Right lobe of liver (tissue), 6 donors: ENCODE data around the gene NCKAP1. TPM values are rescaled to one million over a fixed set of nuclear protein-coding genes. Genes with fewer than 3 reads are reported as not detected.

Source experiments
- ATAC-seq, 4 donors: fragments of 200-7000 bp; cut with Tn5 transposase; one replicate each; pipeline ENCODE4 v1.9.1; 2020; ENCODE audit warnings: mild to moderate bottlenecking in 4 of 4, moderate library complexity in 4 of 4
- DNase-seq, 3 donors: peaks; one replicate each; pipeline ENCODE4 v3.0.0-alpha.2; 2020
- H3K27ac ChIP-seq, 3 donors: fragments of 200-600 bp; one replicate each; pipeline ENCODE4 v1.8.0; 2022
- H3K27me3 ChIP-seq, 2 donors: fragments of 200-600 bp; one replicate each; pipeline ENCODE4 v1.8.0; 2022
- H3K36me3 ChIP-seq, 4 donors: fragments of 200-600 bp; sonication (generic) in 1 of 4; one replicate each; pipeline versions ENCODE4 v1.5.1 to v1.8.0; 2017 to 2022; ENCODE audit warnings: control low read depth in 1 of 4
- H3K4me1 ChIP-seq, 4 donors: fragments of 200-600 bp; sonication (generic) in 1 of 4; one replicate each; pipeline versions ENCODE4 v1.5.1 to v1.8.0; 2017 to 2022; ENCODE audit warnings: control low read depth in 1 of 4
- H3K4me3 ChIP-seq, 3 donors: fragments of 200-600 bp; one replicate each; pipeline ENCODE4 v1.8.0; 2022
- H3K9me3 ChIP-seq, 4 donors: fragments of 200-600 bp; sonication (generic) in 1 of 4; one replicate each; pipeline versions ENCODE4 v1.5.1 to v1.8.0; 2017 to 2022; ENCODE audit warnings: control low read depth in 1 of 4
- CTCF ChIP-seq, 4 donors: fragments of 200-600 bp in 3 of 4; fragments of 450-650 bp in 1 of 4; IDR thresholded peaks; one replicate each; pipeline versions ENCODE4 v1.5.1 to v1.8.0; 2016 to 2022; ENCODE audit warnings: antibody characterized with exemption in 4 of 4, mild to moderate bottlenecking in 2 of 4
- POLR2A ChIP-seq: fragments of 450-650 bp; IDR thresholded peaks from one replicate; pipeline ENCODE4 v1.6.1; 2017; ENCODE audit warnings: antibody characterized with exemption, mild to moderate bottlenecking
- WGBS: methylation state at CpG from one replicate; pipeline ENCODE4 v1.1.6; 2018; ENCODE audit warnings: low coverage, low lambda C conversion rate; ENCODE audit not compliant: insufficient coverage; ENCODE audit errors: missing lambda C conversion rate; 5-methylcytosine and 5-hydroxymethylcytosine counted together
- intact Hi-C, 2 donors: fragments of 100-400 bp; cut with DNase I; formaldehyde crosslinking; loops; one replicate each; pipeline versions ENCODE4 v1.11.2 to v1.14.1; 2022
- total RNA-seq, 6 experiments: library from RNA; depleted of rRNA in 2 of 6; stranded (reverse); fragments of >200 nt in 2 of 6; fragmentation: NEBNext Ultra II Directional in 3 of 6; extraction: Animal tissue kit (Norgen Biotek cat#: 25700) in 3 of 6; gene quantifications; one replicate each; pipeline versions ENCODE4 v1.1.0 to v1.2.4, GENCODE V29; 2016 to 2023
- donor health status: DM: no; HTN: yes; CAD: no.
- donor health status: DM: no; HTN: no; CAD: no.
- donor health status: DM: no; HTN: no; CAD: no.
- donor health status: DM: no; HTN: yes; CAD: no.
- donor health status: DM: no; HTN: yes; CAD: no.

NCKAP1 gene
- total RNA-seq, 6 experiments from 2014 or later = 31.9 to 50.3 (median 43.3) TPM

- Histone ChIP-seq H3K36me3 (peaks cover 0 to 15% (median 0%) of the 10 kb centered on the region in 4 donors), H3K27me3 (no peaks in the 10 kb centered on the region), H3K4me1 (peaks cover 0 to 3% (median 0%) of the 10 kb centered on the region in 4 donors), H3K27ac (no peak overlapping the region), H3K4me3 (no peak overlapping the region), H3K9me3 (no peaks in the 10 kb centered on the region)
- no peak for TF ChIP-seq POLR2A
- TF ChIP-seq CTCF (IDR thresholded peaks at IDR 0.05) = no peak
- no peak for ATAC-seq
- intact Hi-C loops = no loop called here
- 75% methylated on average over 3 of the region's 3 CpGs for WGBS
- DNase-seq = no peak
Observed at GRCh38 chr2:182950546-182950945, 87.7 kb downstream of the NCKAP1 start.

DNA sequence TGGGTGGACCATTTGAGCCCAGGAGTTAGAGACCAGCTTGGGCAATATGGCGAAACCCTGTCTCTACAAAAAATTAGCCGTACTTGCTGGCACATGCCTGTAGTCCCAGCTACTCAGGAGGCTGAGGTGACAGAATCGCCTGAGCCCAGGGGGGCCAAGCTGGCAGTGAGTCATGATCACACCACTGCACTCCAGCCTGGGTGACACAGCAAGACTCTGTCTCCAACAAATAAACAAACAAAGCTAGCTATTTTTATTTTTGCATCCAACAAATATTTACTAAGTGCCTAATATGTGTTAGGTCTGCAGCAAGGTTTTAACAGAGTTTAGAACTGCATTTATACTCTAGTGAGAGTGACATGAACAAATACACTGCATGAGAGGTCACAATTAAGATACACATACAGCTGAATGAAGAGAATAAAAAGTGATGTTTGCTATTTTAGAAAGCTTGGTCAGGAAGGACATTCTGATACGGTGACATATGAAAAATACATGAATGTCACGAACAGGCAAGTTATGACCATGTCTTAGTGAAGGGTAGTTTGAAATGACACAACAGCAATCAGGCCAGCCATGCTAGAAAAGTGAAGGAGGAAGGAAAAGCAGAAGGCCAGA lies 88.6 kb downstream of the NCKAP1 start:
- H3K27ac ChIP-seq = no peak overlapping the region
- H3K4me1 ChIP-seq = peaks cover 0 to 3% (median 0%) of the 10 kb centered on the region in 4 donors
- WGBS = 66% methylated on average over 3 of the region's 5 CpGs
- H3K9me3 ChIP-seq = no peaks in the 10 kb centered on the region
- ATAC-seq (peak in 2 of 4 donors; percentile 24 to 51), DNase-seq (no peak)
- peaks cover 0 to 15% (median 0%) of the 10 kb centered on the region in 4 donors for H3K36me3 ChIP-seq
- no peaks in the 10 kb centered on the region for H3K27me3 ChIP-seq
- TF ChIP-seq CTCF (IDR thresholded peaks at IDR 0.05) (no peak), POLR2A (no peak)
- intact Hi-C loops = no loop called here
- H3K4me3 ChIP-seq = no peak overlapping the region

DNA sequence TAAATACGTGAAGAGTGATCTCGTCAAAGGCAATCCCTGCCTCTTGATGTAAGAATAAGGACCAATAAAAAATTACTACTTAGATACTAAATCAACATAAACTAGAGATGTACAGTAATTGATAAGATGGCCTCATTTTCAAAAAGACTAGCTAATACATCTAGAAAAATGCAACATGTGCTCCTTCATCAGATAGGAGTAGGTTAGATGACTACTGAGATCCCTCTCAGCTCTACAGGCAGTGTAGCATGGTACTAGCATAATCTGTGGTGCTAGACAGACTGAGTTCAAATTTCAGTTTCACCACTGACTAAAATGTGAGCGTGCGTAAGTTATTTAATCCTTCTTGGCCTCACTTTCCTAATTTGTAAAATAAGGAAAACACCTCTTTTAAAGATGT lies 89.2 kb downstream of the NCKAP1 start:
- TF ChIP-seq POLR2A (no peak), CTCF (IDR thresholded peaks at IDR 0.05) (no peak)
- intact Hi-C loops = no loop called here
- Histone ChIP-seq H3K36me3 (peaks cover 0 to 15% (median 0%) of the 10 kb centered on the region in 4 donors), H3K4me3 (no peak overlapping the region), H3K9me3 (no peaks in the 10 kb centered on the region), H3K27me3 (no peaks in the 10 kb centered on the region), H3K4me1 (peaks cover 0 to 3% (median 0%) of the 10 kb centered on the region in 4 donors), H3K27ac (no peak overlapping the region)
- ATAC-seq (no peak), DNase-seq (no peak)
- 96% methylated on average over 4 of the region's 4 CpGs for WGBS

GRCh38 chr2:182946958-182947369 lies 91.3 kb downstream of the NCKAP1 start:
- no peak for ATAC-seq
- no peak for DNase-seq
- WGBS = 60% methylated on average over 1 of the region's 1 CpG
- H3K27ac ChIP-seq = no peak overlapping the region
- H3K27me3 ChIP-seq = no peaks in the 10 kb centered on the region
- no peak overlapping the region for H3K4me3 ChIP-seq
- intact Hi-C loops = no loop called here
- H3K9me3 ChIP-seq = no peaks in the 10 kb centered on the region
- H3K4me1 ChIP-seq = peaks cover 0 to 3% (median 0%) of the 10 kb centered on the region in 4 donors
- H3K36me3 ChIP-seq = peaks cover 0 to 2% (median under 1%) of the 10 kb centered on the region in 4 donors
- TF ChIP-seq CTCF (IDR thresholded peaks at IDR 0.05) (no peak), POLR2A (no peak)
